Testis (tissue), 2 donors: ENCODE results near the gene NOP9.

Experiments used
- POLR2A ChIP-seq: fragments of 450-650 bp; IDR thresholded peaks from one replicate; pipeline ENCODE4 v1.6.1; 2017; ENCODE audit warnings: antibody characterized with exemption, mild to moderate bottlenecking, moderate library complexity
- TF ChIP-seq, protein P1 (sequence below), 3 experiments: fragments of 450-650 bp in 2 of 3; fragments of 200-600 bp in 1 of 3; sonication (generic) in 1 of 3; IDR thresholded peaks; one replicate each; pipeline ENCODE4 v1.5.1; 2016 to 2019; ENCODE audit warnings: antibody characterized with exemption in 3 of 3, mild to moderate bottlenecking in 2 of 3, moderate library complexity in 1 of 3

GRCh38 chr14:24258119-24258518 is 41.5 kb upstream of the NOP9 start:
- TF ChIP-seq POLR2A, result no peak
- TF ChIP-seq, protein P1, sequence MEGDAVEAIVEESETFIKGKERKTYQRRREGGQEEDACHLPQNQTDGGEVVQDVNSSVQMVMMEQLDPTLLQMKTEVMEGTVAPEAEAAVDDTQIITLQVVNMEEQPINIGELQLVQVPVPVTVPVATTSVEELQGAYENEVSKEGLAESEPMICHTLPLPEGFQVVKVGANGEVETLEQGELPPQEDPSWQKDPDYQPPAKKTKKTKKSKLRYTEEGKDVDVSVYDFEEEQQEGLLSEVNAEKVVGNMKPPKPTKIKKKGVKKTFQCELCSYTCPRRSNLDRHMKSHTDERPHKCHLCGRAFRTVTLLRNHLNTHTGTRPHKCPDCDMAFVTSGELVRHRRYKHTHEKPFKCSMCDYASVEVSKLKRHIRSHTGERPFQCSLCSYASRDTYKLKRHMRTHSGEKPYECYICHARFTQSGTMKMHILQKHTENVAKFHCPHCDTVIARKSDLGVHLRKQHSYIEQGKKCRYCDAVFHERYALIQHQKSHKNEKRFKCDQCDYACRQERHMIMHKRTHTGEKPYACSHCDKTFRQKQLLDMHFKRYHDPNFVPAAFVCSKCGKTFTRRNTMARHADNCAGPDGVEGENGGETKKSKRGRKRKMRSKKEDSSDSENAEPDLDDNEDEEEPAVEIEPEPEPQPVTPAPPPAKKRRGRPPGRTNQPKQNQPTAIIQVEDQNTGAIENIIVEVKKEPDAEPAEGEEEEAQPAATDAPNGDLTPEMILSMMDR (IDR thresholded peaks at IDR 0.05), result no peak
